Measurements from ENCODE around the gene NCK1. TPM values are rescaled to one million over a fixed set of nuclear protein-coding genes. Genes with fewer than 3 reads are reported as not detected.
"Not testable (repeated sequence)": the region's sequence is repeated elsewhere in the genome, so short reads cannot be mapped to it uniquely, and the experiment has no call there.

NCK1 gene
- total RNA-seq, 1 donor from 2014 or later = 45.4 TPM

DNA sequence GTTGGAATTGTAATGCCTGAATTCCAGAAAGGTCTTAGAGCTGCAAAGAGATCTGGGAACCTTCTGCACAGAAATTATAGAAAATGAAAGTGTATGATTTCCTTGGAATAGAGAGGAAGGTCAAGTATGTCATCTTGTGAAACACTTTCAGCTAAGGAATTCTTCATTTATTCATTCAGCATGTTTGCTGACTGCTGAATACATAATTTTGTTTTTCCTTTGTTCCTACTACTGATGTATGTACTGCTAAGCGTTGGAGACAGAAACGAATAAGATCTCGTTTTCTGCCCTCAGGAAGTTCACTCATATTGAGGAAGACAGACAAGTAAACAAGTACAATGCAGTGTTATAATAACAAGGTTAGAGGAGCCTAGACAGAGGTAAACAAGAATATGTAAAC lies 81.4 kb downstream of the NCK1 start:
- intact Hi-C loops (cut with micrococcal nuclease) = no loop called here

DNA sequence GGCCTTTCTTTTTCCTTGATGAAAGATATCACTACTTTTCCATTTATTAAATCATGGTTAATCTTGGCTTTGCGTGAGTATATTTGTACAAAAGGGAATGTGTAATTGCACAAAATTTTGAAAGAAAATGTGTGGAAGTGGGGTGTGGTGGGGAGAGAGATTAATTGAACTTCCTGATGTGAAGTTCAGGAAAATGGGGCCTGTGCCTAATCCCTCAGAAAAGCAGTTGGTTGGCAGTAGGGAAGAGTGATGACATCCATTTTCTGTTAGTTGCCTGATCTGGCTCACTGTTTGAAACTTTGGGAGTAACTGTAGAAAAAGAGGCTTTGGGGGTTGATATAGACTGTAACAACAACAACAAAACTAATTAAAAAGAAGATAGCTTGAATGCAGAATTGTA lies 85.0 kb downstream of the NCK1 start:
- intact Hi-C loops (cut with micrococcal nuclease) = no loop called here

DNA sequence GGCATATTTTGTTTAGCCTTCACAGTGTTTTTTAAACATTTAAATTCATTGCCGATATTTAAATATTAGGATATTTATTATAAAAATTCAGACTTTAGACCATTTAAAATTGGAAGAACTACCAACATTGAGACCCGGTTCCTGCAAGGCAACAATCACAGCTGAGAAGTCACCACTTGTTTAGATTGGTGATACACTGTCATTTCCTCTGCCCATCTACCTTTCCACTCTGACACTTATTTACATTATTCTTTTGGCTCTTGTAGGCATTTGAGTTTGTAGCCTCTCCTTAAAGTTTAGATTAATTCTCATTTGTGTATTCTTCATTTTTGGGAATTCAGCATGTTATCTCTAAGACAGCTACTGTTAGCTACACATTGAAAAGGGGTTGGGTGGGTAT lies 85.5 kb downstream of the NCK1 start:
- intact Hi-C loops (cut with micrococcal nuclease) = no loop called here

DNA sequence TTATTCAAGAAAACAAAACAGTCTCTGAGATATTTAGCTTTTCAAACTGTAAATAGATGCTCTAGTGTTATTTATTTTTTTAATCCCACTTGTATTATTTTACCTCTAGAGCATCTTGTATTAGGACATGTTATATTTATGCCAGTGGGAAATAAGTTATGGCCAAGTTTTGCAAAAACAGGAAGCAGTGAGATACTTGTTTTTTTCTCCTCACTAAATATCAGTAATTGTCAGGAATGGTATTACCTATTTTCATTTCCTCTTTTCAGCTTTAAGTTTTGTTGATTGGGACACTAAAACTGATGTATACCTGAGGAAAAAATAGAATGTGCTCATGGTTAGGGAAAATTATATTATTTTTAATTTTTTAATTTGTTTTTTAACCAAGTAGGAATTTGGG lies 87.1 kb downstream of the NCK1 start:
- intact Hi-C loops (cut with micrococcal nuclease) = no loop called here

DNA sequence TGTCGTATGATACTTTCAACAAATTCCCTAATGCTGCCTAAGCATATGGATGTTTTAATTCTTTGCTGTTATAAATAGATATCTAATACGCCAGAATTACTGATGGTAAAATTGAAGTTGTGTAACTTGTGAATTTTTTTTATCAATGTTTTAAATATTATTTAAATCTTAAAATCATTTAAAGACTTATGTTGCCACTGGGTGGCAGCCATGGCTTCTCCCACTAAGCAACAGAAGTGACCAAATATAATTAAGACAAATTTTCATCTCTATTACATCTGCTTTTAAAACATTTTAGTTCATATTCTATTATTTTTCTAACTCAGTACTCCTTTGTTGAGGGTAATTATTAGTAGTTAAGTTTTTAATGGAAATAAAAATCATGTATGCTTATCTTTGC lies 87.7 kb downstream of the NCK1 start:
- intact Hi-C loops (cut with micrococcal nuclease) = no loop called here

DNA sequence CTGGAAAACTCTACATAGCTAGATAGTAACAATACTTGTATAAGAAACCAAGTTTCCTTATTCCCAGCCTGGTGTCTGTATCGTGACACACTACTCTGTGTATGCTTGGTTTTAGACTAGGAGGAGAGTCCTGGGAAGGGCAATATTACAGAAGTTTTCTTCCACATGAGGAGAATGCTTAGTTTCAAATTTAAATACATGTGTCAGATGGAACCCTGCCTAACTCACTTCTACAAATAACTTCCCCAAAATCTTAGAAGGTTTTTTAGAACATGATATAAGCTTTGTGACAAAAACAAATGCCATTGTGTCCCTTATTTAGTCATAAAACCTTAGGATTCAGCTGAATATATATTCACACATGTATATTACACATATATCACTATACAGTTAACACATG lies 88.6 kb downstream of the NCK1 start:
- intact Hi-C loops (cut with micrococcal nuclease) = no loop called here

DNA sequence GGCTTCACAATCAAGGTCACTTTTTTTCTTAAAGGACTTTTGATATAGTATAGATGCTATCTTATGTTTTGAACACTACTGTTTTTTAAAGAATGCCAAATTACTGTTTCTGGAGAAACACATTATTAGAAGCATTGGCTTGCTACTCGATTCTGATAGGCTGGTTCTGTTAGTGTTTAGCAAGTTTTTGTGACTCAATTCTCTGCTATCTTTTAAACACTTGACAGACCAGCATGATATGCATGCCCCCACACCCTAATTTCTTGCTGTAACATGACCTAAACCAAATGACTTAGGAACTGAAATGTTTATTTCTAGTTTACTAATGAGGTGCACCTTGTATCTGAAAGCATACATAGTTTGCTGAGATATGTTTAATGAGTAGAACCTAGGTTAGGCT lies 90.3 kb downstream of the NCK1 start:
- intact Hi-C loops (cut with micrococcal nuclease) = no loop called here

DNA sequence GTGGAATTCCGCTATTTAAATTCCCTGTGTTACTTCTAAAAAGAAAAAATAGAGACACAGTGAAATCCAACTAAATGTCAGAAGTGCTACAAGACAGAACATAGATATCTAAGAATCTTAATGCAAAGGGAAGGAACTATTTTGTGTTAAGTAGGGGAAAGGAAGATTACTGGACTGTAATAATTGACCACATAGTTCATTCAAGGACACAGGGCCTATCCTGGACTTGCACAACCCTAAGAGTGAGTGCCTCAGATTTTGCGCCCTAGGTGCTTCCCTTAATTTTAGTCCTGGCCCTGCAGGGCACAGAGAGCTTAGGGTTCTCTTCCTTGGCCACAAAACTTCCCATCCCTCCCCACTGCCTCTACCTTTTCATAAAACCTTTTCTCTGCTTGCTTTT lies 92.2 kb downstream of the NCK1 start:
- intact Hi-C loops (cut with micrococcal nuclease) = no loop called here

DNA sequence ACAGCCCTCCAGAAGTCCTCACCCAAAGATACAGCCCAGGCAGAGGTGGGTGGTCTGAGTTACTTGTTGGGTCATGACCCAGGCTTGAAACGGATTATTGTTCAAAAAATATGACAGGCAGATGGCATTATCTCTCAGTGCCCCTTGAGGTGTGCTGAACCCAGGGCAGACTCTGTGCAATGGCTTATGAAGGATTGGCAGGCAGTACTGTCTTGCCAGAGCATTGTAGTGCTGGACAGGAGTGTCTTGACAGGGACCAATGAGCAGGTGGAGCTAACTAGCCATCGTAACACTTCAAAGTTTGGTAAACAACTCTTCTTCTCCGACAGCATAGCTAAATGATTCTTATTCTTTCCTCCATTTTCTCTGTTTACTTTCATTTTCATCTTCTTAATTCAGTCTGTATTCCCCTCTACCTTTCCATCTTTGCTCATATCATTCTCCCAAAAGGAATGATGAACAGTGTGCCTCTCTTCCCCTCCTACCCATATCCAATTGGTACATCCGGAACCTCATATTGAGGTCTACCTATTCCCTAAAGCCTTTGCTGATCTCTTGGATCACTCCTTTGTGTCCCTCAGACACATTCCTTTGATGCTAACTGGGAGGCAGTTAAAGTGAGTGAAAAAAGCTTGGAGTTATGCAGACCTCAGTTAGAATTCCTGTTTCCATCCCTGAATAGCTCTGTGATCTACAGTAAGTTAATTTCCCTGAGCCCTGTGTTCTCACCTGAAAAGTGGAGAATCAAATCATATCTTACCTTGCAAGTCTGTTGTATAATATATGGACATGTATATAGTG lies 93.2 kb downstream of the NCK1 start:
- intact Hi-C loops (cut with micrococcal nuclease) = no loop called here

DNA sequence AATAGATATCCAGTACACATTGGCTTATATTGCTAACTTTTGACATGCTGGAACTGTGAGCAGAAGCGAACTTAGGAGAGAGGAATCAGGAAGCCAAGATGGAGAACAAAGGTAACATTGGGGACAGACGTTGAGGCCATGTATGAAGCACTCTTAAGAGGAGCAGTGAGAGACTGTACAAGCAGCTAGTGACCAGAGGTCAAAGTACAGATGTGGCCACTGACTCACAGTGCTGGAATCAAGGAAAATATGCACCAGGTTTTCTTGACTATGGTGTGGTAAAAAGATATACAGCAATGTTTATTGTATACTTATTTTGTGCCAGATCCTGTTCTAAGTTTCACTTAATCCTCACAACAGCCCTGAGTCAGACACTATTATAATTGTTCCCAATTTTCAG lies 93.8 kb downstream of the NCK1 start:
- intact Hi-C loops (cut with micrococcal nuclease) = no loop called here

DNA sequence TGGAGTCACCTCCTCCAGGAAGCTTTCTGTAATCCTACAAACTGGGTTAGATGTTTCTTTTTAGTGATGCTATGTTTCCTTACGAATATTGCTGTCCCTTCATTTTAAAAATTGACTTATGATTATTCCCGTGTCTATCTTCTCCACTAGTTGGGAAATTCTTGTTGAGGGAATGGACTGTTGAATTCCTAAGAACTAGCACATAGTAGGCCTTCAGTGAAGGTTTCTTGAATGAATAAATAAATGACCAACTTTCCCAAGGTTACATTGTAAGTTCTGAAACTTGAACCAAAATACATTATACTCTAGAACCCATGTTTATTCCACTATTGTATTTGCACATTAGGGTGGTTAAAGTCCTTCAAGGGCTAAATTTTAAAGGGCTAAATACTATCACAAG lies 95.0 kb downstream of the NCK1 start:
- intact Hi-C loops (cut with micrococcal nuclease) = no loop called here

DNA sequence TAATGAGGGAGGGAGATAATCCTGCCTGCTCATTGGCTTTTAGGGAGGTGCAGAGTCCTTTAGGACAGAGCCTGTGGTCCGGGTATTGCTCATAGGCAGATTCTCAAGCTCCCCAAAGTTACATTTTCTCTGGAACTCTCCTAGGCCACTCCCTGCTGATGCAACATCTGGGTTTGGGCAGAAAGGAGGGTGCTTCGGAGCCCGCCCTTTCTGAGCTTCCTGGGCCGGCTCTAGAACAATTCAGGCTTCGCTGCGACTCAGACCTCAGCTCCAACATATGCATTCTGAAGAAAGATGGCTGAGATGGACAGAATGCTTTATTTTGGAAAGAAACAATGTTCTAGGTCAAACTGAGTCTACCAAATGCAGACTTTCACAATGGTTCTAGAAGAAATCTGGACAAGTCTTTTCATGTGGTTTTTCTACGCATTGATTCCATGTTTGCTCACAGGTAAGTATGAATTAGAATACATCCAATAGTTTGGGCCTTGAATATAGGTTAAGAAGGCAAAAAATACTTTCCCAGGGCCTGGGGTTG lies 95.8 kb downstream of the NCK1 start, which contains the start of gene IL20RB:
Gene IL20RB, plus strand, starts transcription at position 233 of the 538 bp plus-strand sequence. Its CDS starts 131 bp downstream, at position 364.
- intact Hi-C loops (cut with micrococcal nuclease) = no loop called here

DNA sequence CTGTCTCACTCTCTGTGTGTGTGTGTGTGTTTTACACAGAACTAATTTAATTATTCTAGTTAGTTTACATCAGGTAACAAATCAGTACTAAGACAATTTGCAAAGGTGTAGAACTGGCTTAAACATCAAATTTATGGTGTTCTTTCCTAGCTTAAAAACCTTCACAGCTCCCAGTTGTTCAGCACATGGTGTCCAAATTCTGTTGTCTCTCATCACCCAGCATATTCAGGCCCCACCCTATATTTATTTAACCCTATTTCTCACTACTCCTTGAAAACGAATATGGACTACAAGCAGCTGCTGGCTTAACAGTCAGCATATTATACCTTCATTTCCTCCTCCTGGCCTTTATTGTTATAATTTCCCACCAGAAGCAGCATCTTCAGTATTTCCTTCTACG lies 96.9 kb downstream of the NCK1 start:
- intact Hi-C loops (cut with micrococcal nuclease) = no loop called here

DNA sequence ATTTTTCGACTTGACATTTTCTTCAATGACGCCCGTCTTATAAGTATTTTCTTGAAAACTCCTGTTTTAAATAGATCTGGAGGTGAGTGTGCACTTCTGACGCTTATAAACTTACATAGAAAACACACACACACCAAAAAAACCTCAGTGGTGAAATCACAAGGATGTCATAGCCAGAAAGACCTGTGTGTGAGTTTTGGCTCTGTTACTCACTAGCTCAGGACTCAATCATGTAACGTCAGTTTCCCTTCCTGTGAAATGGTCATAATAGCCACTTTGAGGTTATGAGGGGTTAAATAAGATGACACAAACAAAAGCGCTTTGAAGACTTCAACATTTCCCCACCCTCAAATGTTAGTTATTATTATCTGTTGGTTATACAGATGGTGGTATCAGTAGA lies 97.6 kb downstream of the NCK1 start:
- intact Hi-C loops (cut with micrococcal nuclease) = no loop called here

DNA sequence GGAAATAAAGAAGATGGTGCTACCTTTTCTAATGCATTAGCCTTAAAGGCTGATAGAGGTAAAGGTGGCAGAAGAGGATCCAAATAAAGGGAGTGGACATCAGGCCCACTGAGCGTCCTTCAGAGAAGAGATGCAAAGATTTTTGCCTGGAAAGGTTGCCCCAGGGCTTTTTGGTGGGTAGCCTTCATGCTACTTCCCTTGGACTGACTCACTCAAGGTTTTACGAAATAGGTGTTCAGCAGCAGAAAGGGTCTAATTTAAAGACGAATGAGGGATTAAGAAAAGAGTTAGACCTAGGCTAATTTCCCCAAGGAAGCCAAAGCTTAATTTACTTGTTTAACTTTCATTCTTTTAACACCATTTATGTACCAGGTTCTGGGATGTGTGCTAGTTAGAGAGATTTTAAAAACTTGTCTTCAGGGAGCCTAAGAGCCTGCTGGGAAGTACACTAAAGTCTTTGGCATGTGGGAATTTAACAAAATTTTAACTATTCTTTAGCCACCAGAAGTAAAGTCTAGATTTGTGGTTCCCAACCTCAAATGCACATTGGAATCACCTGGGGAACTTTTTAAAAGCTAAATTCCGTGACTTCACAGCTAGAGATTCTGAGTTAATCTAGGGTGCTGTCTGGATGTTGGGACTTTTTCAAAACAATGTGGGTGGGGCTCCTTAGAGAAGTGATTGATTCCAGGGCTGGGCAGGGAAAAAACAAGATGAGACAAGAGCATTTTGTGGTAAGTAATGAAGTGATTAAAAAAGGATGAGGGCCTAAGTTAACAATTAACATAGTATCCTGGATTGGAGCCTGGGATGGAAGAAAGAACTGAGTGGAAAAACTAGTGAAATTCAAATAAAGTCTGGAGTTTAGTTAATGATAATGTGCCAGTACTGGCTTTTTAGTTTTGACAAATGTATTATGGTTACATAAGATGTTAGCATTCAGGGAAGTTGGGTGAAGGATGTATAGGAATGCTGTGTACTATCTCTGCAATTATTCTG lies 99.1 kb downstream of the NCK1 start:
- intact Hi-C loops (cut with micrococcal nuclease) = no loop called here

DNA sequence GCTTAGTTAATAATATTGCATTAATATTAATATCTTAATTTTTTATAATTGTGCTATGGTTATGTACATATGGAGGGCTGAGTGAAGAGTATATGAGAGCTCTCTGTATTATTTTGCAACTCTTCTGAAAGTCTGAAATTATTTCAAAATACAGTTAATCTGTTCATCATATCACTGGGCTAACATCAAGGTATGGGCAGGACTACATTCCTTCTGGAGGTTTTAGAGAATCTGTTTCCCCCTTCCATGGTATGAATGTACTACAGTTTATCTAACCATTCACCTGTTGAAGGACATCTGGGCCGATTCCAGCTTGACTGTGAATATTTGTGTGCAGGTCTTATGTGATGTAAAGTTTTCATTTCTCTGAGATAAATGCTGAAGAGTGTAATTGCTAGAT lies 100.9 kb downstream of the NCK1 start:
- intact Hi-C loops (cut with micrococcal nuclease) = no loop called here

DNA sequence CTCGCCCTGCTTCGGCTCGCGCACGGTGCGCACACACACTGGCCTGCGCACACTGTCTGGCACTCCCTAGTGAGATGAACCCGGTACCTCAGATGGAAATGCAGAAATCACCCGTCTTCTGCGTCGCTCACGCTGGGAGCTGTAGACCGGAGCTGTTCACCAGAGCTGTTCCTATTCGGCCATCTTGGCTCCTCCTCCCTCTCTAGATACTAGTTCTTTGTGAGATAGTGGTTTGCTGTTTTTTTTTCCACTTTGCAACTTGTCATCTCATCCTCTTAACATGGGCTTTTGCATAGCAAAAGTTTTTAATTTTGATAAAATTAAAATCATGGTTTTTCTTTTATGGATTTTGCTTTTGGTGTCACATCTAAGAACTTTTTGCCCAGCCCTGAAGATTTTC lies 107.5 kb downstream of the NCK1 start:
- intact Hi-C loops (cut with micrococcal nuclease) = not testable (repeated sequence)

DNA sequence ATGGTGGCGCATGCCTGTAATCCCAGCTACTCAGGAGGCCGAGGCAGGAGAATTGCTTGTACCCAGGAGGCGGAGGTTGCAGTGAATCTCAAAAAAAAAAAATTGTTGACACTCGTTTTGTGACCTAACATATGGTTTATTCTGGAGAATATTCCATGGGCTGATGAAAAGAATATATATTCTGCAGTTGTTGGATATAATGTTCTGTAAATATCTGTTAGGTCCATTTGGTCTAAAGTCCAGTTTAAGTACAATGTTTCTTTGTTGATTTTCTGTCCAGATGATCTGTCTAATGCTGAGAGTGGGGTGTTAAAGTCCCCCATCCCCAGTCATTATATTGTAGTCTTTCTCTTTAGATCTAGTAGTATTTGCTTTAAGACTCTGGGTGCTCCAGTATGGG lies 111.3 kb downstream of the NCK1 start:
- intact Hi-C loops (cut with micrococcal nuclease) = no loop called here

DNA sequence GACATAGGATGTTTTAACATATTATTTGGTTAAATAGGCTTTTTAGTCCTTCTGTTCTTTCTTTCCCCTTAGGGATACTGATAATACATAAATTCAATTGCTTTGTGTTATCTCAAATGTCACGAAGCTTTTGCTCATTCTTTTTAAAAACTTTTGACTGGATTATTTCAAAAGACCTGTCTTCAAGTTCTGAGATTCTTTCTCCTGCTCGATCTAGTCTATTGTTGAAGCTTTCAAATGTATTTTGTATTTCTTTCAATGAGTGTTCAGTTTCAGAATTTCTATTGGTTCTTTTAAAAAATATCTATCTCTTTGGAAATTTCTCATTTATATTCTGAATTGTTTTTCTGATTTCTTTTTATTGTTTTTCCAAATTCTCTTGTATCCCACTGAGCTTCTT lies 112.7 kb downstream of the NCK1 start:
- intact Hi-C loops (cut with micrococcal nuclease) = no loop called here

DNA sequence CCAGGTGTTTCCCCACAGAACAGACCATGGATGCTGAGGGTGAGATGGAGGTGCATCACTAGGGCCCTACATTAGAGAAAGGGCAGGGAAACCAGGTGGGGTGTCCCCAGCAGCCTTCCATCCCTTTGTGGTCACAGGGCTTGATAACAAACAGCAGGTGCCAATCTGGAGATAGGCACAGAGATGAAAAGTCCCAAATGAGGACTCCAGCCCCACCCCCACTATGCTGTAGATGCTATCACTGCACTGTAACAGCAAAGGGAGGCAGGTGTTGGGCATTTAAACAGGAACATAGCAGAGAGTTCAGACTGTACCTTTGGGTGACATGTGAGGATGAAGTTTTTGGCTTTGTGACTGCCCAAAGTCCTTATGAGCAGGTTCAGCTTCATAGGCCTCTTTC lies 117.2 kb downstream of the NCK1 start:
- intact Hi-C loops (cut with micrococcal nuclease) = no loop called here

DNA sequence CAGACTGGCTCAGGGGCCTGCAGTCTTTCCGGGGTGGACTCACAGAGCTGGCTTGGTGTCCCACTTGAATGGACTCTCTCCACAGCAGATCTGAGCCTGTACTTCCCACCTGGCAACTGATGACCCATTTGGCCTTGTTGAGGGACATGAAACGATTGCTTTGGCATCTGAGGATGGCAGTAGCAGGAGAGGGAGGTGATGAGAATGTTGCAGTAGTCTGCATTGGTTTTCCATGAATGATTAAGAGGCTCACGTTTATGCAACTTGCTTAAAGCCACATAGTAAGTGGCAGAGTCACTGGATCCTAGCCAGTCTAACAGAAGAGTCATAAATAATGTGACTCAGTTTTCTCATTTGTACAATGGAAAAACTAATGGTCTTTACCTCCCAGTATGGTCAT lies 117.7 kb downstream of the NCK1 start:
- intact Hi-C loops (cut with micrococcal nuclease) = no loop called here

DNA sequence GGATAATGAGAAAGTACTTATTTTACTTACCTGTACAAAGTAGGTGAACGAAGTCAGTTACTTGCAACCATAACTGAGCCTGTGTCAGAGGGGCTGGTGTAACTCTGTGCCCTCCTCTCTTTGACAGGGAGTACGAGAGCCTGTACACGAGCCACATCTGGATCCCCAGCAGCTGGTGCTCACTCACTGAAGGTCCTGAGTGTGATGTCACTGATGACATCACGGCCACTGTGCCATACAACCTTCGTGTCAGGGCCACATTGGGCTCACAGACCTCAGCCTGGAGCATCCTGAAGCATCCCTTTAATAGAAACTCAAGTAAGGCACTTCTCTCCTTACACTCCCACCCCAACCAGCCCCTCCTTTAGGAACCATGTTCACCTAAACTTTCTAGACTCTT lies 120.0 kb downstream of the NCK1 start:
- intact Hi-C loops (cut with micrococcal nuclease) = no loop called here

All from T-helper 2 cell treated with Interferon-gamma antibody and Interleukin-4, amounts not matched to agents 100 ng/mL and 5 ng/mL, for 36 hours (primary cell).